GM13976 (cell line): ENCODE measurements around the gene RRN3.

Experiments used
- DNase-seq: peaks from one replicate; pipeline ENCODE4 v3.0.0; 2012; ENCODE audit warnings: low spot score
- CTCF ChIP-seq: IDR thresholded peaks from 2 replicates; pipeline ENCODE4 v1.5.1; 2012; ENCODE audit warnings: borderline replicate concordance, mild to moderate bottlenecking; ENCODE audit not compliant: insufficient read depth; ENCODE audit errors: extremely low read depth, missing control alignments, control extremely low read depth
- in situ Hi-C: fragments of 300-500 bp; cut with MboI; formaldehyde crosslinking; loops from one replicate; pipeline ENCODE4 v1.12.0; 2022; ENCODE audit warnings: low sequenced_read_pairs, mixed read lengths, inconsistent platforms; ENCODE audit not compliant: unreplicated experiment

The RRN3 gene

GRCh38 chr16:15059324-15059723 is 34.7 kb downstream of the RRN3 start:
- DNase-seq: no peak
- TF ChIP-seq CTCF: no peak
- in situ Hi-C loops: no loop called here

- no peak for TF ChIP-seq CTCF
- no peak for DNase-seq
- in situ Hi-C loops: no loop called here
Measured at GRCh38 chr16:15057681-15058417, 36.2 kb downstream of the RRN3 start.

DNA sequence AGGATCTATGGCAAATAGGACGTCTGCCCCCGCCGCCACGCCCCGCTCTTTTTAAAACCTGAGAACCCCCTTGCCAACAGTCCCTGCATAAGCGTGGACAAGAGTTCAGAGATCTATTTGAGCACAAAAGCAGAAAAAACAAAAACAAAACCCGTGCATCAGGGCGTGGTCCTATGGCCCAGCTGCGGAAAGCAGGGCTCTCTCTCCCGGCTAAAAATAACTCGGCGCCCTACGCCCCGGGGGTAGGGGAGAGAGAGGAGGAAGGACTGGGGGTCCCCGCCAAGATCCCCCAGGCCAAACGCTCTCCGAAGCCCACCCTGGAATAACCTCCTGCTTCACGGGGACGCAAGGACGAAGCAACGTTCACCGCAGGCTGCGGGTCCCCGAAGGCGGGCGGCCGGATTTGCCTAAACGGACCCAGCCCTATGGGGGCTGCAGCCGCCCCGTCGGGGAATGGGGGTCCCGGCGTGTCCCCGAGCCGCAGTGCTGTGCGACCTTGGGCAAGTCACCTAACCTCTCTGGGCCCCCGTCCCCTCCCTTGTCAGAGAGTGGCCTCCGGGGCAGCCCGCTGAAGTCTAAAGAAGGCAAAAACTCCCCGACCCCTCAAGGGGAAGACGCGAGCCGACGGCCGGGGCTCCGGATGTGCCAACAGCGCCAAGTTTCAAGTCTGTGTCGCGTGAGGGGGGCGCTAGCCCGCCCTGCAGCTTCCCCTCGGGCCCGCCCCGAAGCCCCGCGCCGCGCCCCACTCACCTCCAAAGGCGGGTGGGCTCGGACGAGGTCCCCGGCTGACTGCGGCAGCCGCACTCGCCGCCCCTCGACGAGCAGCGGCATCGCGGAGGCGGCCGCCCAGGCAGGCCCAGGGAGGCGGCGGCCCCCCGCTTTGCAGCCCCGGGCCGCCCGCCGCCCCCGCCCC is 38.7 kb downstream of the RRN3 start:
- DNase-seq: no peak
- no peak for TF ChIP-seq CTCF
- in situ Hi-C loops: no loop called here

GRCh38 chr16:15054357-15055140 is 39.5 kb downstream of the RRN3 start:
- in situ Hi-C loops: no loop called here
- no peak for DNase-seq
- no peak for TF ChIP-seq CTCF

DNA sequence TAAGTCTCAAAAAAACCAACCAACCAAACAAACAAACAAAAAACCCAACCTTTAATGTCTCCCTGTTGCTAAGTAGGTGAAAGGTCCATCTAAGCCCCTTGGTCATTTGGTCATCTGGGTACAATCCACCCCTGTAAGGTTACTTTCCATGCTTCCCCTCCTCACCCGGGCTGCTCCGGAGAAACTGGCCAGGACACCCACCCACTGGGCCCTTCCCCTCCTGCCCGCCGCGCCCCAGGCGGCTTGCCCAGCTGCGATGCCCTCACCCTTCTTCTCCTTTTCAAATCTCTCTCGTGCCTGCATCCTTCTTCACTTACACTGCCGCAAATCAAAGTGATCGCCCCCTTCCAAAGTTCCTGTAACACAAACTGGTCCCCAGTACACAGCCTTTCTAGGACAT is 40.2 kb downstream of the RRN3 start:
- no peak for TF ChIP-seq CTCF
- in situ Hi-C loops: no loop called here
- no peak for DNase-seq
